Colonic mucosa (tissue), 4 donors: Measurements from ENCODE around the gene GAS1. TPM values are rescaled to one million over a fixed set of nuclear protein-coding genes. Genes with fewer than 3 reads are reported as not detected.

Source experiments
- DNase-seq: peaks from one replicate; pipeline ENCODE4 v3.0.0-alpha.2; 2020
- H3K27ac ChIP-seq: fragments of 200-600 bp; one replicate; pipeline ENCODE4 v1.8.0; 2021
- H3K27me3 ChIP-seq: fragments of 200-600 bp; one replicate; pipeline ENCODE4 v1.8.0; 2021
- H3K36me3 ChIP-seq: fragments of 200-600 bp; one replicate; pipeline ENCODE4 v1.8.0; 2021
- H3K4me1 ChIP-seq: fragments of 200-600 bp; one replicate; pipeline ENCODE4 v1.8.0; 2021; ENCODE audit warnings: mild to moderate bottlenecking
- H3K4me3 ChIP-seq: fragments of 200-600 bp; one replicate; pipeline ENCODE4 v1.8.0; 2021
- H3K9ac ChIP-seq, 2 donors: one replicate each; pipeline ENCODE4 v1.7.0; 2013; ENCODE audit warnings: control low read depth in 2 of 2, low read depth in 2 of 2, low read length in 2 of 2
- H3K9me3 ChIP-seq: fragments of 200-600 bp; one replicate; pipeline ENCODE4 v1.8.0; 2021
- intact Hi-C: fragments of 100-400 bp; cut with DNase I; formaldehyde crosslinking; loops from one replicate; pipeline ENCODE4 v1.14.1; 2022
- total RNA-seq, 2 donors: library from RNA; stranded (reverse); fragmentation: NEBNext Ultra II Directional in 1 of 2; extraction: Animal tissue kit (Norgen Biotek cat#: 25700) in 1 of 2; gene quantifications; one replicate each; pipeline ENCODE4 v1.2.1, GENCODE V29; 2021
- TF ChIP-seq, protein P1 (sequence below): fragments of 200-600 bp; IDR thresholded peaks from one replicate; pipeline ENCODE4 v1.8.0; 2022; ENCODE audit warnings: antibody characterized with exemption, mild to moderate bottlenecking
- donor health status: healthy.
- donor health status: DM: no; HTN: no; CAD: no.
- donor health status: DM: no; HTN: no; CAD: no.

Gene GAS1
- total RNA-seq, 2 donors from 2014 or later: 0.74 to 2.4 TPM

DNA sequence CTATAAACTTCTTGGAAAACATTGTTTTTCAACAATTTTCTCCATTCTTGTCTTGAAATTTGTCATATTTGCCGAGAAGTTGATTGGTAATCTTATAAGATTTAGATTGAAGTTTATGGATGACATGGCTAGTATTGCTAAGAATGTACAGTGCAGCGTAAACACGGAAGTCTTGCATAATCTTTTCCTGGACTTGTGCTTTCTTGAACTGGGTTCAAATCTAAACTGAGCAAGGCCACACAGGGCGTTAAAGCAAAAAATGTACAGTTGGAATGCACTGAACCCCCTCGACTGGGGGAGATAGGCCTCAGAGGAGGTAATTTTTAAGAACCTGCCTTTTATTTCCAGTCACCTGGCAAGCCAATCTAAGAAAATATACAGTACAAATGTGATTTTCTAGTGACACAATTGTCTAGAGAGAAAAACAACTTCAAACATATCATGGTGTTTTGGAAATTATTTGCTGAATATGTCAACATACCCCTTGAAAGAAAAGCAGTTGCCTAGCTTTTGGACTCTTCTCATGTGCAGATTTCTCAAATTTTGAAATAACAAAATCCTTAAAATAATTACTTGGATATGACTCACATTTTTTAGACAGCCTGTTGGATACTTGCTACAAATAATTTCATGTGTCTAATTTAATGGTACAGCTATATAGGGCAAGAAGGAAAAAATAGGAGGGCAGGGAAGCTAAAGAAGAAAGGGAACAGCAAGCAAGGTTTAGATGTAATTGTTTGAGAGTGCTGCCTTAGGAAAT lies 18.5 kb upstream of the GAS1 start:
- H3K27ac ChIP-seq: no peak overlapping the region
- TF ChIP-seq, protein P1, sequence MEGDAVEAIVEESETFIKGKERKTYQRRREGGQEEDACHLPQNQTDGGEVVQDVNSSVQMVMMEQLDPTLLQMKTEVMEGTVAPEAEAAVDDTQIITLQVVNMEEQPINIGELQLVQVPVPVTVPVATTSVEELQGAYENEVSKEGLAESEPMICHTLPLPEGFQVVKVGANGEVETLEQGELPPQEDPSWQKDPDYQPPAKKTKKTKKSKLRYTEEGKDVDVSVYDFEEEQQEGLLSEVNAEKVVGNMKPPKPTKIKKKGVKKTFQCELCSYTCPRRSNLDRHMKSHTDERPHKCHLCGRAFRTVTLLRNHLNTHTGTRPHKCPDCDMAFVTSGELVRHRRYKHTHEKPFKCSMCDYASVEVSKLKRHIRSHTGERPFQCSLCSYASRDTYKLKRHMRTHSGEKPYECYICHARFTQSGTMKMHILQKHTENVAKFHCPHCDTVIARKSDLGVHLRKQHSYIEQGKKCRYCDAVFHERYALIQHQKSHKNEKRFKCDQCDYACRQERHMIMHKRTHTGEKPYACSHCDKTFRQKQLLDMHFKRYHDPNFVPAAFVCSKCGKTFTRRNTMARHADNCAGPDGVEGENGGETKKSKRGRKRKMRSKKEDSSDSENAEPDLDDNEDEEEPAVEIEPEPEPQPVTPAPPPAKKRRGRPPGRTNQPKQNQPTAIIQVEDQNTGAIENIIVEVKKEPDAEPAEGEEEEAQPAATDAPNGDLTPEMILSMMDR: no peak

DNA sequence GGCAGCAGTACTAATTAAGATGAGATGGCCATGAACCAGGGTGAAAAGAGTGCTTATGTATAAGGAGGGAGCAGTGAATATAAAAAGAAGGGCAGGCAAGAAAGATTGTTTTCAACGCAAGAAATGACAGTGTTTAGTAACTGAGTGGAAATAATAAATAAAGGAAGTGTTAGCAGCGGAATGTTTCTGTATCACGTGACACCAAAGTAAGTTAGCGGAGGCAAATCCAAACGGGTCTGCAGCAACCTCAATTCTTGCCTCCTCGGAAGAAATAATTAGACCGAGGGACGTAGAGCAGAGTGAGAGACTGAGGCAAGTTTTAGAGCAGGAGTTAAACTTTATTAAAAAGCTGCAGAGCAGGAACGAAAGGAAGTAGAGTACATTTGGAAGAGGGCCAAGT lies 15.4 kb upstream of the GAS1 start:
- H3K4me3 ChIP-seq: no peak overlapping the region
- DNase-seq: no peak

More for the DNA sequence above, 18.5 kb upstream of the GAS1 start:
- Histone ChIP-seq H3K4me1 (no peaks in the 10 kb centered on the region), H3K9ac (no peak overlapping the region), H3K27me3 (no peaks in the 10 kb centered on the region), H3K9me3 (no peaks in the 10 kb centered on the region), H3K36me3 (no peaks in the 10 kb centered on the region), H3K4me3 (no peak overlapping the region)
- intact Hi-C loops: no loop called here
- DNase-seq: no peak

DNA sequence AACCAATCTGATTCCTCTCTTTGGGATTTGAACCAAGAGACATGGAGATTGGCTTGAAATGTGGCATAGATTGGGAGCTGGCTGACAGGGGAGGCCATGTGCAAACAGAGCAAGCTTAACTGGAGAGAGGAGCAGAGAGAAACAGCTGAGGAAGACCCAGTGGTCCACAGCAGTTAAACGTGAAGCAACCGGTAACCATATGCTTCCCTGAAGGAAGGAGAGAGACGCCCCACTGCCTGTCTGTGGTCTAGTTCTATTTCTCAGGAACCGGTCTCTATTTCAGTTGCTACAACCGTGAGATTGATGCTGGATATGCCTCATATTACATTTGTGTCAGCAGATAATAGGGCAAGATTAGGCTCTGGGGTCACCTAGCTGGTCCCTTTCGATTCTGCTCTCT lies 13.6 kb upstream of the GAS1 start:
- H3K4me1 ChIP-seq: no peaks in the 10 kb centered on the region
- H3K27ac ChIP-seq: no peak overlapping the region
- intact Hi-C loops: no loop called here
- H3K36me3 ChIP-seq: no peaks in the 10 kb centered on the region
- no peak for DNase-seq
- TF ChIP-seq, protein P1: no peak
- no peak overlapping the region for H3K9ac ChIP-seq
- H3K9me3 ChIP-seq: no peaks in the 10 kb centered on the region
- H3K27me3 ChIP-seq: peaks cover 4% of the 10 kb centered on the region
- H3K4me3 ChIP-seq: no peak overlapping the region

More for the DNA sequence above, 15.4 kb upstream of the GAS1 start:
- Histone ChIP-seq H3K36me3 (no peaks in the 10 kb centered on the region), H3K9me3 (no peaks in the 10 kb centered on the region), H3K4me1 (no peaks in the 10 kb centered on the region), H3K9ac (no peak overlapping the region), H3K27ac (no peak overlapping the region), H3K27me3 (peaks cover 4% of the 10 kb centered on the region)
- intact Hi-C loops: no loop called here
- TF ChIP-seq, protein P1: no peak

DNA sequence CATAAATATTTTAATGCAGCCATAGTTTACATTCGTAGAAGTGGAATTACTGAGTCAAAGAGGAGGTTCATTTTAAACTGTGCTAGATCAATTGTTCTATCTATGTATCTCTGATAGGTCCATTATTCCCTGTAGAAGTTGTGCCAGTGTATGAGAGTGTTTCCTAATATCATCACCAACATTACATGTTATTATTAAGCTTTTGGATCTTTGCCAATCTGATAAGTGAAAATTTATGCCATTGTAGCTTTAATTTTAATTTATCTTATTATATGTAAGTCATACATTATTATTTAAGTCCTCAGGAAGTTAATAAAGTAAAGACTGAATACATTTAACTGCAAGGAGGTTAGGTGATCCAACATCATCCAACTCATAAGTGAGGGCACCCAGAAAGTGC lies 10.9 kb upstream of the GAS1 start:
- Histone ChIP-seq H3K9me3 (no peaks in the 10 kb centered on the region), H3K36me3 (no peaks in the 10 kb centered on the region), H3K27ac (no peak overlapping the region), H3K27me3 (peaks cover 4% of the 10 kb centered on the region), H3K4me1 (no peaks in the 10 kb centered on the region), H3K9ac (no peak overlapping the region), H3K4me3 (no peak overlapping the region)
- intact Hi-C loops: no loop called here
- DNase-seq: no peak
- TF ChIP-seq, protein P1: no peak

DNA sequence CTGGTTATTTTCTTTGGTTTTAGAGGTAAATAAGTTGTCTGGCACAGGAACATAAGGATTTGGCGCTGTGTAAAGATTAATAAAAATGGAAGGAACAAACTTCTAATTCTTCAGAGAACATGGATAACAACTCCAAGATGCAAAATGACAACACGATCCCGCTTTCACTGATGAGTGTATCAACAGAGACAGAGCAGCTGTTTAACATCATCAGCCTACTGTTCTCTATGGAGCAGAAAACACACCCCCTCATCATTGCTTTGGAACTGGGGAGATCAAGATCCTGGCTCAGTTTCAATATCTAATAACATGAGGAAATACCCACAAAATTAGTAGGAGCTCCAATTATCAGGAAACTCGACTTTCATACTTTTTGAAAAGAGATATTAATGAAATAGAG lies 8.3 kb upstream of the GAS1 start:
- H3K4me3 ChIP-seq: no peak overlapping the region
- no peaks in the 10 kb centered on the region for H3K36me3 ChIP-seq
- H3K27ac ChIP-seq: no peak overlapping the region
- no peak overlapping the region for H3K9ac ChIP-seq
- H3K27me3 ChIP-seq: peaks cover 4% of the 10 kb centered on the region
- DNase-seq: no peak
- intact Hi-C loops: no loop called here
- no peaks in the 10 kb centered on the region for H3K9me3 ChIP-seq
- H3K4me1 ChIP-seq: no peaks in the 10 kb centered on the region
- TF ChIP-seq, protein P1: no peak
